Activated T-helper 2 cell treated with anti-CD3 and anti-CD28 coated beads, Interferon-gamma antibody, Interleukin-2, Interleukin-4, amounts not matched to agents 10 μg/mL and 5 μg/mL and 100 μg/mL, durations not matched to agents 14 hours and 24 hours and 36 hours (primary cell): ENCODE data around the gene LCN2. TPM values are rescaled to one million over a fixed set of nuclear protein-coding genes. Genes with fewer than 3 reads are reported as not detected.

Experiments used
- DNase-seq: peaks from one replicate; pipeline ENCODE4 v3.0.0; 2021; ENCODE audit warnings: low spot score
- H3K27ac Mint-ChIP-seq: one replicate; pipeline ENCODE4 v1.8.0; 2021; ENCODE audit warnings: mixed read lengths
- H3K27me3 Mint-ChIP-seq: one replicate; pipeline ENCODE4 v1.8.0; 2021; ENCODE audit warnings: low read depth, mixed read lengths
- H3K36me3 Mint-ChIP-seq: one replicate; pipeline ENCODE4 v1.8.0; 2021; ENCODE audit warnings: low read depth, mixed read lengths
- H3K4me1 Mint-ChIP-seq: one replicate; pipeline ENCODE4 v1.8.0; 2021; ENCODE audit warnings: low read depth, mixed read lengths
- H3K4me3 Mint-ChIP-seq: one replicate; pipeline ENCODE4 v1.8.0; 2021; ENCODE audit warnings: low read depth, mild to moderate bottlenecking, moderate library complexity, mixed read lengths
- H3K9me3 Mint-ChIP-seq: one replicate; pipeline ENCODE4 v1.8.0; 2021; ENCODE audit warnings: mixed read lengths
- intact Hi-C: fragments of 100-400 bp; cut with micrococcal nuclease; formaldehyde crosslinking; loops from one replicate; pipeline ENCODE4 v1.15.1; 2023
- total RNA-seq: library from RNA; stranded (reverse); gene quantifications from 2 replicates; pipeline ENCODE4 v1.2.3, GENCODE V29; 2022

LCN2 gene
- total RNA-seq, 1 donor from 2014 or later: not detected

DNA sequence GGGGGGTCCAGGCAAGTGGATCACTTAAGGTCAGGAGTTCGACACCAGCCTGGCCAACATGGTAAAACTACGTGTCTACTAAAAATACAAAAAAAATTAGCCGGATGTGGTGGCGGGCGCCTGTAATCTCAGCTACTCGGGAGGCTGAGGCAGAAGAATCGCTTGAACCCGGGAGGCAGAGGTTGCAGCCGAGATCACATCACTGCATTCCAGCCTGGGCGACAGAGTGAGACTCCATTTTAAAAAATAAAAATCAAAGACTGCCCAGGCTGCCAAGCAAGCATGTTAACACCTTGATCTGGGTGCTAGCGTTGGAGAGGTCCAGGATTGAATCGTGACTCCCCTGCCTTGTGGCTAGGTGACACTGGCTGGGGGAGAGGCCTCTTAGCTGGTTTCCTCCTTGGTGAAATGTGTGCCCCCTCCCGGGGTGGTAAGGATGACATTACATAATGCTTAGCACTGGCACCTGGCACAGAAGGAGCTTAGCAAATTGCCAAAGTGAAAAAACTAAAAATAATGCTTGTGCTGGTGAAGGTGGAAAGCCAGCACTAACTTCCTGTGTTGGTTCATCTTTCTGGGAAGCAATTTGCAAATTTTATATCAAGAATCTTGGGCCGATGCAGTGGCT, 44.3 kb downstream of the LCN2 start:
- Mint-ChIP-seq H3K27ac (no peak overlapping the region), H3K36me3 (peaks cover 16% of the 10 kb centered on the region), H3K9me3 (no peaks in the 10 kb centered on the region), H3K4me1 (peaks cover 23% of the 10 kb centered on the region), H3K4me3 (no peak overlapping the region), H3K27me3 (no peaks in the 10 kb centered on the region)
- DNase-seq: no peak
- intact Hi-C loops: loop anchor here (5.0 kb wide), 2 partner anchors 84 to 149 kb away; partner anchors contain the start of genes GOLGA2, SLC27A4 and SWI5

DNA sequence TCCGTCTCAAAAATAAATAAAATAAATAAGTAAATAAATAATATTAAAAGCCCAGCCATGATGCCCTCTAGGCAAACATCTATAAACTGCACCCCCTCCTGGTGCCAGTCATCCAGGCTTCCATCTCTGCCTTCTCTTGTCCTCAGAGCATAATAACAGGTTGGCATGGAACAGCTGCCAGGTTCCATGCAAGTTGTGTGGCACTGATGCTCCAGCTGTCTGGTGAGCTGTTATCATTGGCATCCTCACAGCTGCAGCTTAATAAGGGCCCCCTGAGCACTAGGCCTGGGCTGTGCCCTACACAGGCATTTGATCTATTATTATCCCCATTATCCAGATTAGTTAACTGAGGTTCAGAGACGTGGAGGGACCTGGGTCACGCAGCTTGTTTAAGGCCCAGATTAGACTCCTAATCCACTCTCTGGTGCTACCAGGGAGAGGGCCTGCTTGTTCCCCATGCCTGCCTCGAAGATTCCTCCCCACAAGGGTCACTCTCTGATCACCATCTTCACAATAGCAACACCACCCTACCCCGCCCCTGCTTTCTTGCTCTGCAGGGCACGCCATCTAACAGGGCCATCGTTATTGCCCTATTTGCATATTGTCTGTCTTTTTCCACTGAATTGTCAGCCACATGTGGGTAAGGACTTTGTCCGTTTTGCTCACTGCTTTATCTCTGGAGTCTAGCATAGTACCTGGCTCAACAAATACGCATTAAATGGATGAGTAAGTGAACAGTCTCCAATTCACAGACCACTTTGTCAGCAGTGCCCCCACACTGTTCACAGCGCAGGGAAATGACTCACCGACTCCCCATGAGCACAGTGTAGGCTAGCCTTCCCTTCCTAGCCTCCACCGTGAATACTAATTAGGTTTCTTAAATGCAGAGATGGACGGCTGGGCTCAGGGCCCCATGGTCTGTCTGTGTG, 52.5 kb downstream of the LCN2 start:
- H3K36me3 Mint-ChIP-seq: no peaks in the 10 kb centered on the region
- peaks cover 22% of the 10 kb centered on the region for H3K27me3 Mint-ChIP-seq
- DNase-seq: no peak
- no peaks in the 10 kb centered on the region for H3K9me3 Mint-ChIP-seq
- intact Hi-C loops: no loop called here
- no peak overlapping the region for H3K4me3 Mint-ChIP-seq
- peaks cover 15% of the 10 kb centered on the region for H3K4me1 Mint-ChIP-seq
- peak overlapping the region; percentile 28 for H3K27ac Mint-ChIP-seq

DNA sequence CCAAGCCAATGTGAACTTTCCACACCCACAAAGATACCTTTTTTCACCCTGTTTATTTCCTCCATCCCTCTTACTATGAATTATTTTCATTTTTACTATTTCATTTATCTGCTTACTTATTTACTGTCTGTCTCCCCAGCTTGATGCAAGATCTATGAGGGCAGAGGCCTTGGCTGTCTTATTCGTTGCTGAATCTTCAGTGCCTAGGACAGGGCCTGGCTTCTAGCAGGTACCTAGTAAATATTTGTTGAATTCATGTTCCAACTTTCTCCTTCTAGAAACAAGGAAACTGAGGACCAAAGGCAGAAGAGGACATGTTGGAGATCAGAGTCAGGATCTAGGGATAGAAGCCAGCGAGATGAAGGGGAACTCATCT, 53.4 kb downstream of the LCN2 start:
- intact Hi-C loops: no loop called here
- peaks cover 26% of the 10 kb centered on the region for H3K27me3 Mint-ChIP-seq
- no peak for DNase-seq
- H3K27ac Mint-ChIP-seq: peak overlapping the region; percentile 68
- H3K9me3 Mint-ChIP-seq: no peaks in the 10 kb centered on the region
- peaks cover 15% of the 10 kb centered on the region for H3K4me1 Mint-ChIP-seq
- peak overlapping the region; percentile 76 for H3K4me3 Mint-ChIP-seq
- H3K36me3 Mint-ChIP-seq: no peaks in the 10 kb centered on the region

Other genes with a start within 250 kb of the LCN2 start
- gene ST6GALNAC6, start 249.8 kb upstream of the LCN2 start, total RNA-seq: 60.3 and 60.7 TPM in 2 replicates
- gene ST6GALNAC4, start 232.4 kb upstream of the LCN2 start, total RNA-seq: 25.6 and 28.7 TPM in 2 replicates
- gene PIP5KL1, start 218.7 kb upstream of the LCN2 start, total RNA-seq: 1.4 and 3.4 TPM in 2 replicates
- 55.7 and 57.4 TPM in 2 replicates for gene DPM2, start 211.6 kb upstream of the LCN2 start, total RNA-seq
- 43.8 and 53.3 TPM in 2 replicates for gene EEIG1, start 168.5 kb upstream of the LCN2 start, total RNA-seq
- gene NAIF1, start 82.1 kb upstream of the LCN2 start, total RNA-seq: 10.2 and 10.5 TPM in 2 replicates
- gene SLC25A25, start 81.2 kb upstream of the LCN2 start, total RNA-seq: 11.3 and 11.9 TPM in 2 replicates
- gene PTGES2, start 21.7 kb upstream of the LCN2 start, total RNA-seq: 67.8 and 77.6 TPM in 2 replicates
- gene BBLN, start 10.8 kb downstream of the LCN2 start, total RNA-seq: 93.8 and 103 TPM in 2 replicates
- gene CIZ1, start 42.1 kb downstream of the LCN2 start, total RNA-seq: 150 TPM in 2 replicates
- gene DNM1, start 53.9 kb downstream of the LCN2 start, total RNA-seq: 0.90 and 2.4 TPM in 2 replicates
- 44.0 and 47.9 TPM in 2 replicates for gene GOLGA2, start 126.6 kb downstream of the LCN2 start, total RNA-seq
- gene SWI5, start 126.8 kb downstream of the LCN2 start, total RNA-seq: 13.5 and 13.7 TPM in 2 replicates
- gene TRUB2, start 173.0 kb downstream of the LCN2 start, total RNA-seq: 33.5 and 36.1 TPM in 2 replicates
- 49.6 and 52.2 TPM in 2 replicates for gene COQ4, start 173.4 kb downstream of the LCN2 start, total RNA-seq
- gene SLC27A4, start 191.1 kb downstream of the LCN2 start, total RNA-seq: 30.5 and 32.0 TPM in 2 replicates
- 78.6 and 78.7 TPM in 2 replicates for gene URM1, start 221.9 kb downstream of the LCN2 start, total RNA-seq